Skeletal muscle cell (primary cell): ENCODE data around the gene TNFSF4.
"Not testable (repeated sequence)": the region's sequence is repeated elsewhere in the genome, so short reads cannot be mapped to it uniquely, and the experiment has no call there.

Experiments
- DNase-seq: peaks from one replicate; pipeline ENCODE4 v3.0.0-alpha.2; 2010; ENCODE audit warnings: low read depth
- H3K4me3 ChIP-seq: 2 replicates; pipeline ENCODE4 v1.5.1; 2011; ENCODE audit warnings: low read depth, mild to moderate bottlenecking, control low read depth, low read length, moderate library complexity

TNFSF4 gene

GRCh38 chr1:173206816-173207568 is at the start of gene TNFSF4:
TNFSF4 (minus strand) TSS chr1:173207331; CDS start chr1:173207176, 155 bp downstream.
- H3K4me3 ChIP-seq: peak within 1 kb of the TSS; percentile 15
- DNase-seq: no peak

GRCh38 chr1:173255214-173255813 is 48.2 kb upstream of the TNFSF4 start:
- peak; percentile 16 for DNase-seq
- no peak overlapping the region for H3K4me3 ChIP-seq

- DNase-seq: peak; percentile 12
- no peak overlapping the region for H3K4me3 ChIP-seq
These were observed 45.9 kb upstream of the TNFSF4 start for GRCh38 chr1:173253046-173253445.

- H3K4me3 ChIP-seq: no peak overlapping the region
- peak; percentile 43 for DNase-seq
These were observed 42.2 kb upstream of the TNFSF4 start for GRCh38 chr1:173249349-173249748.

- no peak for DNase-seq
These were observed 41.3 kb upstream of the TNFSF4 start for GRCh38 chr1:173248247-173248940.

GRCh38 chr1:173245892-173246291 is 38.8 kb upstream of the TNFSF4 start:
- H3K4me3 ChIP-seq: no peak overlapping the region
- DNase-seq: no peak

More at GRCh38 chr1:173248247-173248940, 41.3 kb upstream of the TNFSF4 start:
- H3K4me3 ChIP-seq: no peak overlapping the region

- no peak overlapping the region for H3K4me3 ChIP-seq
- no peak for DNase-seq
These were observed 36.2 kb upstream of the TNFSF4 start for GRCh38 chr1:173243300-173243699.

DNA sequence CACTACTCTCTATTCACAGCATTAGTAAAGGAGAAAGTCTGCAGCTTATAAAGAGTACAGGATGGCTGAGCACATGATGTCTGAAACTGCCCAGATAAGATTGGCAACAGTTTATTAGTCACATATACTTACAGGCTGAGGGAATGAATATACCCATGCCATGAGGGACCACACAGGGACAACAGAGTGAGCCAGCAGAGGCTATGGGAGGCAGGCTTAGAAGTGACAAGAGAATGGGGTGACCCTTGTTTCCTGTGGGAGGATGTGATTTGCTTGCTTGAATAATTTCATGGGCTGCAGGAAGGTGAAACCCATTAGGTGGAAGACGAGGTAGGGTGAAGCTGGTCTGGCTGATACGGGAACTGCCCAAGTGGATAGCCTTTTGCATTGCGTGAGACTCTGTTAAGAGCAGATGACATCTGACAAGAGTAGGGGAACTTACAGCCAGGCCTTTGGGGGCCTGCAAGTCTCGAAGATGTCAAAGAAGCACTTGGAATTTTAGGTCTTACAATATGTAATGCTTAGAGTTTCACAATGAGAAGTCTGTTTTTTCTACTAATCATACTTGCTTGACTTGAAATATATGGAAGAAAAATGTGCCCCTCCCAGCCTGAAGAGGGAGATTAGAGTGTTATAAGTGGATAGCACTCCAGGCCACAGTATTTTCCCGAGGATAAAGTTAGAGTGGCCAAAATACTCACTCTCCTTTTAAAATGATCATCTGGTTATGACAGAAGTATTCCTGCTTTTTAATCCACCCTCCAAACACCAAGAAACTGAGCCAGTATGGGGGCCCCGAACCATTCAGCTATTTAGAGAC is 34.6 kb upstream of the TNFSF4 start:
- no peak overlapping the region for H3K4me3 ChIP-seq
- DNase-seq: no peak

- H3K4me3 ChIP-seq: no peak overlapping the region
- DNase-seq: no peak
These were observed 33.5 kb upstream of the TNFSF4 start for GRCh38 chr1:173240609-173241008.

DNA sequence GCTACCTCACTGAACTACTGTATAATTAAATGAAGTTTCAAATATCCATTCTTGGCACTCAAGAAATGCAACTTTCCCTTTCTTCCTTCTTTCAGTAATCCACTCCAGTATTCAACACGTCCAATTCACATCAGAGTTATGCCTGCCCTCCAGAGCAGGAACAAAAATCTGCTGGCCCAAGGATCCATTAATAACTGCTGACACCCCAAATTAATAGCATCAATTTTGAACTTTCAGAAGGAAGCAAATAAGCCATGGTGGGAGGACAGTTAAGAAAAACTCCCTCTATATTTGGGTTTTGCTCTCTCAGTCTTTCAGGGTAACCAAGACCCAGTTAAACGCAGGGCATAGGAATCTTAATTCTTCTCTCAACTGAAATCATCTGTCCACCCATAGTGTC is 31.9 kb upstream of the TNFSF4 start:
- H3K4me3 ChIP-seq: no peak overlapping the region
- DNase-seq: no peak

DNA sequence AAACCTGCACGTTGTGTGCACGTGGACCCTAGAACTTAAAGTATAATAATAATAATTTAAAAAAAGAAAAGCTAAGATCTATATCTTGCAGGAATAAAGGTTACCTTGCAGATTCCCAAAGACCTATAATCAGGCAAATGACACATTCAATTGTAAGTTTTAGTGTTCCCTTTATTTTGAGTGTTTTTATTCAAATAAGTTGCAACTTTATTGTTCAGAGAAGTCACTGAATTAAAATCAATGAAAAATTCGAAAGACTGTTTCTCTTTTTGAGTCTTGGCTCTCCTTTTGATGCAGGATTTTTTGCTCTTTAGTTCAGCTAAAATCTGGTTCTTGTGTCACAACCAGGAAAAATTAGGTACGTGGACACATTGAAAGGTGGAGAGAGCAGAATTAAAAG is 27.8 kb upstream of the TNFSF4 start:
- H3K4me3 ChIP-seq: no peak overlapping the region
- no peak for DNase-seq

- DNase-seq, H3K4me3 ChIP-seq: not testable (repeated sequence)
These were observed 27.3 kb upstream of the TNFSF4 start for GRCh38 chr1:173234434-173234833.

DNA sequence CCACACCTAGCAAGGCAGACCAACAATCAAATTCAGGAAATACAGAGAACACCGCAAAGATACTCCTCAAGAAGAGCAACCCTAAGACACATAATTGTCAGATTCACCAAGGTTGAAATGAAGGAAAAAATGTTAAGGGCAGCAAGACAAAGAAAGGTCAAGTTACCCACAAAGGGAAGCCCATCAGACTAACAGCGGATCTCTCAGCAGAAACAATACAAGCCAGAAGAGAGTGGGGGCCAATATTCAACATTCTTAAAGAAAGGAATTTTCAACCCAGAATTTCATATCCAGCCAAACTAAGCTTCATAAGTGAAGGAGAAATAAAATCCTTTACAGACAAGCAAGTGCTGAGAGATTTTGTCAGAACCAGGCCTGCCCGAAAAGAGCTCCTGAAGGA is 21.9 kb upstream of the TNFSF4 start:
- not testable (repeated sequence) for H3K4me3 ChIP-seq, DNase-seq

DNA sequence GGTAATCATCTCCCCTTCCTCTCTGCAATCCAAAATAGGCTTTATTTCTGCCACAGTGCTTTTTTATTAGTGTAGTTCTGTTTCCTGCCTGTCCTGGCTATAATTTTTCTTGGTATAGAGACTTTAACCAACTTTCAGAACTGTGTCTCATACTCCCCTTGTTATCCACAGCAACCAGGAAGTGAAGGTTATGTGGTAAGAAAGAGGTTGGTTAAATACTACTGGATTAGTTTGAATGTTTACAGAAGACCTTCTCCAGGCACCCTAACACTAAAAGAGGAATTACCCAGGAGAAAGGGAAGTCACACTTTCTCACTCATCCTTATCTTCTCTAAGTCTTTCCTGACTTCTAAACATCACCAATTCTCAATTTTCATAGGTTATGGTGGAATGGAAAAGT is 17.8 kb upstream of the TNFSF4 start:
- no peak overlapping the region for H3K4me3 ChIP-seq
- DNase-seq: no peak

- no peak overlapping the region for H3K4me3 ChIP-seq
- DNase-seq: no peak
These were observed 17.3 kb upstream of the TNFSF4 start for GRCh38 chr1:173224280-173224892.

DNA sequence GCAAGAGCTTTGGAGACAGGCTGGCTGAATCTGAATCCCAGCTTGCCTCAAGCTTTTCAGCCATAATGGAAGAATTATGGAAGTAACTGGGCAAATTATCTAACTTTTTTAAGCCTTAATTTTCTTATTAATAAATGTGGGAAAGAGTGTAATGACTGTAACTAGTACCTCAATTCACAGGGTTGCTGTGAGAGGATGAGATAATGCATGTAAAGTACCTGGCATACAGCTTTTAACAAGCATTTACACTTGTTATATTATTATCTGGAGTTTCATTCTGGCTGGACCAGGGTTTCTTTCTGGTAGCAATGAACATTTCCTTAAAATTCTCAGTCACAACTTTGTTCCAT is 15.9 kb upstream of the TNFSF4 start:
- DNase-seq: no peak
- H3K4me3 ChIP-seq: no peak overlapping the region

- no peak overlapping the region for H3K4me3 ChIP-seq
- DNase-seq: no peak
These were observed 15.3 kb upstream of the TNFSF4 start for GRCh38 chr1:173222149-173223030.

DNA sequence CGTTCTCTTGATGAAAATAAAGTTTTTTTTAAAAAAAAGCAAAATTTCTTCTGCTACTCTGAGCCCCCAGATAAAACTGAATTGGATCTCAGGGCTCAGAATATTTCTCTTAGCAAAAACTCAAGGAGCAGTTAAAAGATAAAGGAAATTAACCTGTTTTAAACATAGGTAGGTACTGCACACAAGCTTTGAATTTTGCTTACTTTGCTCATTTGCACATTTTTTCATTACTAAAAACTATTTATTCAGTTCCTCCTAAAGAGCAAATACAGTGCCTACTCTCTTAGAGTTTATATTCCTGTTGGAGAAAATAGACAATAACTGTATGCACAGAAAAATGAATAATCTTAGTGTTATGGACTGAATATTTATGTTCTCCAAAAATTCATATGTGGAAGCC is 13.0 kb upstream of the TNFSF4 start:
- no peak for DNase-seq
- H3K4me3 ChIP-seq: no peak overlapping the region

DNA sequence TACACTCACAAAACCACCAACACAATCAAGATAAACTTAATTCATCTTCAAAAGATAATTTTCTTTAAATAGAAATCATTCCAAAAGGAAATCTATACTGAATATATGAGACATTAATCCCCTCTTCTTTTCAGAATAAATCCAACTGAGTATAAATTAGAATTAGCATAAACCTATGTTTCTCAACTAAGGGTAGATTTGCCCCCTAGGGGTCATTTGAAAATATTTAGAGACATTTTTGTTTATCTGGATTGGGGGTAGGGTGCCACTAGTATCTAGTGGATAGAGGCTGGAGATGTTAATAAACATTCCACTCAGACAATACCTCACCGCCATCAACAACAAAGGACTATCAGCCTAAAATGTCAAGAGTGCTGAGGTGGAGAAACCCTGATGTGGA is 6.5 kb upstream of the TNFSF4 start:
- no peak for DNase-seq
- no peak overlapping the region for H3K4me3 ChIP-seq
